Right atrium auricular region (tissue), 2 donors: ENCODE results near the gene BCL2. TPM values are rescaled to one million over a fixed set of nuclear protein-coding genes. Genes with fewer than 3 reads are reported as not detected.

Experiments used
- DNase-seq: peaks from one replicate; pipeline ENCODE4 v3.0.0-alpha.2; 2019; ENCODE audit warnings: low spot score
- H3K27ac ChIP-seq, 2 donors: fragments of 200-600 bp; sonication (generic); 1 replicate in 1 of 2; 2 replicates in 1 of 2; pipeline ENCODE4 v1.5.1; 2016 to 2019
- H3K27me3 ChIP-seq, 2 donors: fragments of 200-600 bp; sonication (generic); one replicate each; pipeline versions ENCODE4 v1.5.1 to v1.6.0; 2017 to 2019
- H3K36me3 ChIP-seq: fragments of 200-600 bp; sonication (generic); one replicate; pipeline ENCODE4 v1.5.1; 2016
- H3K4me1 ChIP-seq, 2 donors: fragments of 200-600 bp; sonication (generic); one replicate each; pipeline versions ENCODE4 v1.5.1 to v1.6.0; 2017 to 2019
- H3K4me3 ChIP-seq, 2 donors: fragments of 200-600 bp; sonication (generic); 1 replicate in 1 of 2; 2 replicates in 1 of 2; pipeline ENCODE4 v1.5.1; 2017 to 2019; ENCODE audit warnings: mild to moderate bottlenecking in 1 of 2, moderate library complexity in 1 of 2
- H3K9me3 ChIP-seq, 2 donors: fragments of 200-600 bp; sonication (generic); one replicate each; pipeline ENCODE4 v1.5.1; 2019
- total RNA-seq, 2 donors: library from RNA; depleted of rRNA; stranded (reverse); fragments of >200 nt; gene quantifications; one replicate each; pipeline ENCODE4 v1.1.0, GENCODE V29; 2016
- TF ChIP-seq, protein P1 (sequence below), 2 donors: fragments of 200-600 bp; sonication (generic); IDR thresholded peaks; one replicate each; pipeline ENCODE4 v1.5.1; 2019; ENCODE audit warnings: antibody characterized with exemption in 2 of 2

BCL2 gene
- total RNA-seq, 2 donors from 2014 or later, result 6.5 to 8.0 TPM

DNA sequence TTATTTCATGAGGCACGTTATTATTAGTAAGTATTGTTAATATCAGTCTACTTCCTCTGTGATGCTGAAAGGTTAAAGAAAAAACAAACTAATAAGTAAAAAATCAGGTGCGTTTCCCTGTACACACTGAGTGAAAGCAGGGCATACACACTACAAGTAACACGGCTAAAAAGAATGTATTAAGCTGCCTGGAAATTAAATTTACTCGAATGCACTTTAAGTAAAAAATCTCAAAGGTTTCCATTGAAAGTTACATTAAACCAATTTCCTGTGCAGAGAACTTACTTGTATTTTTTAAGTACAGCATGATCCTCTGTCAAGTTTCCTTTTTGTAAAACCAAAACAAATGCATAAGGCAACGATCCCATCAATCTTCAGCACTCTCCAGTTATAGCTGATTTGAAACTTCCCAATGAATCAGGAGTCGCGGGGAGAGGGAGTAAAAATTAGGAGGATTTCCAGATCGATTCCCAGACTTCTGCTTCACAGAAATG is 633 bp downstream of the BCL2 start:
- H3K9me3 ChIP-seq, result no peaks in the 10 kb centered on the region
- H3K27ac ChIP-seq, result peak overlapping the region; percentile 89
- TF ChIP-seq, protein P1, sequence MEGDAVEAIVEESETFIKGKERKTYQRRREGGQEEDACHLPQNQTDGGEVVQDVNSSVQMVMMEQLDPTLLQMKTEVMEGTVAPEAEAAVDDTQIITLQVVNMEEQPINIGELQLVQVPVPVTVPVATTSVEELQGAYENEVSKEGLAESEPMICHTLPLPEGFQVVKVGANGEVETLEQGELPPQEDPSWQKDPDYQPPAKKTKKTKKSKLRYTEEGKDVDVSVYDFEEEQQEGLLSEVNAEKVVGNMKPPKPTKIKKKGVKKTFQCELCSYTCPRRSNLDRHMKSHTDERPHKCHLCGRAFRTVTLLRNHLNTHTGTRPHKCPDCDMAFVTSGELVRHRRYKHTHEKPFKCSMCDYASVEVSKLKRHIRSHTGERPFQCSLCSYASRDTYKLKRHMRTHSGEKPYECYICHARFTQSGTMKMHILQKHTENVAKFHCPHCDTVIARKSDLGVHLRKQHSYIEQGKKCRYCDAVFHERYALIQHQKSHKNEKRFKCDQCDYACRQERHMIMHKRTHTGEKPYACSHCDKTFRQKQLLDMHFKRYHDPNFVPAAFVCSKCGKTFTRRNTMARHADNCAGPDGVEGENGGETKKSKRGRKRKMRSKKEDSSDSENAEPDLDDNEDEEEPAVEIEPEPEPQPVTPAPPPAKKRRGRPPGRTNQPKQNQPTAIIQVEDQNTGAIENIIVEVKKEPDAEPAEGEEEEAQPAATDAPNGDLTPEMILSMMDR (IDR thresholded peaks at IDR 0.05), result no peak
- no peaks in the 10 kb centered on the region for H3K36me3 ChIP-seq
- peak overlapping the region; percentile 74 to 75 for H3K4me3 ChIP-seq
- no peak for DNase-seq
- peaks cover 0 to 40% of the 10 kb centered on the region in 2 donors for H3K4me1 ChIP-seq
- no peaks in the 10 kb centered on the region for H3K27me3 ChIP-seq

DNA sequence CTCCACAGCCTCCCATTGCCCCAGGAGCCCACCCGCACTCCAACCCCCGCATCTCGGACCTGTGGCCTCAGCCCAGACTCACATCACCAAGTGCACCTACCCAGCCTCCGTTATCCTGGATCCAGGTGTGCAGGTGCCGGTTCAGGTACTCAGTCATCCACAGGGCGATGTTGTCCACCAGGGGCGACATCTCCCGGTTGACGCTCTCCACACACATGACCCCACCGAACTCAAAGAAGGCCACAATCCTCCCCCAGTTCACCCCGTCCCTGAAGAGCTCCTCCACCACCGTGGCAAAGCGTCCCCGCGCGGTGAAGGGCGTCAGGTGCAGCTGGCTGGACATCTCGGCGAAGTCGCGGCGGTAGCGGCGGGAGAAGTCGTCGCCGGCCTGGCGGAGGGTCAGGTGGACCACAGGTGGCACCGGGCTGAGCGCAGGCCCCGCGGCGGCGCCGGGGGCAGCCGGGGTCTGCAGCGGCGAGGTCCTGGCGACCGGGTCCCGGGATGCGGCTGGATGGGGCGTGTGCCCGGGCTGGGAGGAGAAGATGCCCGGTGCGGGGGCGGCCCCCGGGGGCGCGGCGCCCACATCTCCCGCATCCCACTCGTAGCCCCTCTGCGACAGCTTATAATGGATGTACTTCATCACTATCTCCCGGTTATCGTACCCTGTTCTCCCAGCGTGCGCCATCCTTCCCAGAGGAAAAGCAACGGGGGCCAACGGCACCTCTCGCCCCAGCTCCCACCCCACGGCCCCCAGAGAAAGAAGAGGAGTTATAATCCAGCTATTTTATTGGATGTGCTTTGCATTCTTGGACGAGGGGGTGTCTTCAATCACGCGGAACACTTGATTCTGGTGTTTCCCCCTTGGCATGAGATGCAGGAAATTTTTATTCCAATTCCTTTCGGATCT is 1.3 kb downstream of the BCL2 start:
- Histone ChIP-seq H3K4me1 (peaks cover 0 to 40% of the 10 kb centered on the region in 2 donors), H3K36me3 (no peaks in the 10 kb centered on the region)

DNA sequence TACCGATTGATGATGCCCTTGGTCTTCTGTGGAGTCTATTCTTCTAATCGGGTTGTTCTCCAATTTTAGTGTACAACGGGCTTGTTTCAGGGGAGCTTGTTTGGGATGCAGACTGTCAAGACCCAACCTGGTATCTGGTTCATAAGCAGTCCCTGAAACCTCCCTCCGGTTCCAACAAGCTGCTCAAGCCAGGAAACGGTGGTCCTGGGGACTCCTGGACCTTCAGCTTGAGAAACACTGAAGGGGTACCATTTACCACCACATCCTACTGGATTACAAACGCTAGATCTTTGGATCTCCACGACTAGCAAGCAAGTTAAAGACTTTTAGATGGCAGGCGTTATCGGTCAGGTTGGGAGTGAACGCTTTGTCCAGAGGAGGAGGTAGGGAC is 2.0 kb downstream of the BCL2 start:
- Histone ChIP-seq H3K27me3 (no peaks in the 10 kb centered on the region), H3K4me1 (peaks cover 0 to 36% of the 10 kb centered on the region in 2 donors), H3K27ac (peak overlapping the region; percentile 41 to 89), H3K9me3 (no peaks in the 10 kb centered on the region), H3K36me3 (no peaks in the 10 kb centered on the region), H3K4me3 (peak overlapping the region; percentile 74 to 75)
- no peak for DNase-seq
- TF ChIP-seq, protein P1 (IDR thresholded peaks at IDR 0.05), result no peak

More for the DNA sequence above, 1.3 kb downstream of the BCL2 start:
- TF ChIP-seq, protein P1 (IDR thresholded peaks at IDR 0.05), result peak; percentile 38 to 83
- Histone ChIP-seq H3K27ac (peak overlapping the region; percentile 41 to 89), H3K4me3 (peak overlapping the region; percentile 74 to 75), H3K9me3 (no peaks in the 10 kb centered on the region), H3K27me3 (no peaks in the 10 kb centered on the region)
- DNase-seq, result peak; percentile 68

DNA sequence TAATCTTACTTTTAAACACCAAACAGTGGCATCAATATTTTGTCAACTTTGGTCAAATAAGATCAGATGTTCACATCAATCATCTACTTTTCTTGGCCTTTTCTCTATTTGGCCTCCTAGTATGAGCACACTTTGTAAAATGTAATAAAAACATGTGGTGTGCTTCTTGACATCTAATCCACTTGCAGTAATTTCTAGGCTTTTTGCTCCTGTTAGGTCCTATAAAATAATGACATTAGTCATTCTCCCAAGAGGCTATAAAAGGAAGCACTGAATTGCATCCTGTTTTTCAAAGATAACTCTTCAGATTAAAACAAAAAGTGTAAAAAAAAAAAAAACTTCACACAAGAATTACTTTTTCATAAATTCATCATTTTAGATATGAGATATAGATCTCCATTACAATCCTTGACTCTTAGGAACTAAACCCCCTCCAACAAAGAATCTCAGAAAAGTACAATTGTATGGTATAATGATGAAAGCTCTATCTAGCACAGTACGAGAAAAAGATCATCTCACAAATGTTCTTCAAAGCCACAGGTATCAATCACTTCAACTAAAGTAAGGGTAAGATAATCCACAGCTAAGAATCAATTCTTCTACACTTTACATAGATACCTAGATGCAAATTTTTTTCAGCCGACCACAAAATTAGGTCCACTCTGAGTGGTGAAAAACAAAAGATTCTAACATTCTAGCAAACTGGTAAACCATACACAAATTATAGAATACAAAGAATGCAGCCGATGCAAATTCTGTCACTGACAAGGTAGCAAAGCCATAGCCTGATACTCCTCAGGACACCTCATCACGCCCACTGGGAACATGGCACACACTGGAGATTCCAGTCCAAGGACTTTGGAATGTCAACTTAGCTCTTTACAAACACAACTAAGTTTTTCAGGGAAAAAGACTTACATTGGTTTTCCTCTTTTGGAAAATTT is 2.7 kb downstream of the BCL2 start:
- Histone ChIP-seq H3K36me3 (no peaks in the 10 kb centered on the region), H3K27ac (peak overlapping the region in 1 of 2 donors; percentile 41), H3K27me3 (no peaks in the 10 kb centered on the region), H3K9me3 (no peaks in the 10 kb centered on the region), H3K4me3 (peak overlapping the region; percentile 74 to 75), H3K4me1 (peaks cover 0 to 32% of the 10 kb centered on the region in 2 donors)
- TF ChIP-seq, protein P1 (IDR thresholded peaks at IDR 0.05), result no peak
- no peak for DNase-seq

DNA sequence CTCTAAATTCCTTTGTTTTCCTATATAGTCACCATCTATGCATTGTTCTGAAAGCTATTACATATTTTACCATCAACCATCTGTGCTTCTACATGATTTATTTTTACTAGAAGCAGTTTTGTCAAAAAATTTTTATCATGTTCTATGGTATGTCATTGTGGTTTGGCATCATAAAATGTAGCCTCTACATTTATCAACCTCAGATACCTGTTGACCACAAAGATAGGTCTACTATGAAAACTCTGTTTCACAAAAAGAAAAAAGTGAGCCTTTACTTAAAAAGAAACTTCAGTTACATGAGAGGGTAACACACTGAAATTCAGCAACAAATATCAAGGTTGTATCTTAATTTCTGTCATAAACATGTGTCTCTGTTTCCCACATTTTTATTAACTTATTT is 3.7 kb downstream of the BCL2 start:
- Histone ChIP-seq H3K27ac (no peak overlapping the region), H3K36me3 (no peaks in the 10 kb centered on the region), H3K4me1 (peaks cover 0 to 31% of the 10 kb centered on the region in 2 donors), H3K9me3 (no peaks in the 10 kb centered on the region), H3K4me3 (no peak overlapping the region), H3K27me3 (no peaks in the 10 kb centered on the region)
- no peak for DNase-seq
- TF ChIP-seq, protein P1 (IDR thresholded peaks at IDR 0.05), result no peak
